ENCODE measurements around the gene KIF26B.

- no peak for TF ChIP-seq ZNF274 (IDR thresholded peaks at IDR 0.05; ENCODE audit: low read depth, low read length)
- no peak for TF ChIP-seq SUZ12 (IDR thresholded peaks at IDR 0.05; ENCODE audit: extremely low read depth, insufficient read depth, insufficient read length)
- TF ChIP-seq YY1 (IDR thresholded peaks at IDR 0.05; ENCODE audit: insufficient read depth, insufficient read length), result no peak
These were observed 199.4 kb downstream of the KIF26B start for GRCh38 chr1:245353915-245354775.

All from NT2/D1 (cell line).